ENCODE data around the gene EEPD1.

EEPD1 gene

DNA sequence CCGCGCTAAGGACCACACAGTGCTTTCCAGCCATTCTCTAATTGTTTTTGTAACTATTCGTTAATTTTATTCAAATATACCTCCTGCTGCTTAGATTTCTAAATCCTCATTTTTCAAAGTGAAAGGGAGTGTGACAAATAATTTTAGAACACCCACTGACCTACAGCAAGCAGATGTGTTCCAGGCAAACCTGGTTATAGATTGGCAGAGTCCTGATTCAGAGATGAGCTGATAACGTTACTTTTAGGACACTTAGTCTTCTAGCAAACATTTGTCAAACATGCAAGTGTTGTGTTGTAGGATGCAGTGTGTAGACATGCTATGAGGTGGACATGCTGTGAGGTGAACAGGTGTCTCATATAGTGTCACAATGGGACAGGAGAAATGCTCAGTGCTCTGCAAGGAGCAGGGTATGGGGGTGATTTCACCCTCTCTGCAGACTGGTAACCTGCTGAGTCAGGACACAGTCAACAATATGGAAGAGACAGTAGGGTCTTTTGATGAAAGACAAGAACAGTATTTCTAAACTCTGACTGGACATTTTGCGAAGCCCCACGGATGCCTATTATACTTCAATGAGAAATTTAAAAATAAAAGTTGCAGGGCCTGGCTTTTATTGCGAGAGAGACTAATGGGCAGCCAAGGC is 144.4 kb downstream of the EEPD1 start:
- DNase-seq (ENCODE audit: low spot score) = no peak
- TF ChIP-seq, protein P1, sequence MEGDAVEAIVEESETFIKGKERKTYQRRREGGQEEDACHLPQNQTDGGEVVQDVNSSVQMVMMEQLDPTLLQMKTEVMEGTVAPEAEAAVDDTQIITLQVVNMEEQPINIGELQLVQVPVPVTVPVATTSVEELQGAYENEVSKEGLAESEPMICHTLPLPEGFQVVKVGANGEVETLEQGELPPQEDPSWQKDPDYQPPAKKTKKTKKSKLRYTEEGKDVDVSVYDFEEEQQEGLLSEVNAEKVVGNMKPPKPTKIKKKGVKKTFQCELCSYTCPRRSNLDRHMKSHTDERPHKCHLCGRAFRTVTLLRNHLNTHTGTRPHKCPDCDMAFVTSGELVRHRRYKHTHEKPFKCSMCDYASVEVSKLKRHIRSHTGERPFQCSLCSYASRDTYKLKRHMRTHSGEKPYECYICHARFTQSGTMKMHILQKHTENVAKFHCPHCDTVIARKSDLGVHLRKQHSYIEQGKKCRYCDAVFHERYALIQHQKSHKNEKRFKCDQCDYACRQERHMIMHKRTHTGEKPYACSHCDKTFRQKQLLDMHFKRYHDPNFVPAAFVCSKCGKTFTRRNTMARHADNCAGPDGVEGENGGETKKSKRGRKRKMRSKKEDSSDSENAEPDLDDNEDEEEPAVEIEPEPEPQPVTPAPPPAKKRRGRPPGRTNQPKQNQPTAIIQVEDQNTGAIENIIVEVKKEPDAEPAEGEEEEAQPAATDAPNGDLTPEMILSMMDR (IDR thresholded peaks at IDR 0.05; ENCODE audit: extremely low read depth, missing control alignments) = no peak

DNA sequence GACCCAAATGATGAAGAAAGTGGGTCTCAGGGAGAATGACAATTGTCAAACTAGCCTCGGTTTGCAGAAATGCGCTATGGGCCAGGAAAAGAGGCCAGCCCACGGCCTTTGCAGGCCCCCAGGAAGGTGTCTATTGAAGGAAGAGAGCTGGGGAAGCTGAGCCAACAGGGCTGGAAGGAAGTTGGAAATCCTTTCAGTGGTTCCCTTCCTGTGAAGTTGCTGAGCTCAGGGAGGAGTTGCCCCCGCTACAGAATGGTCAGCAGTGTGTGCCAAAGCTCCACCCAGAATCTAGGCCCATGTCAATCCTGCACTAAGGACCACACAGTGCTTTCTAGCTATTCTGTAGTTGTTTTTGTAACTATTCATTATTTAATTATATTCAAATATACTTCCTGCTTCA is 145.1 kb downstream of the EEPD1 start:
- no peak for DNase-seq (ENCODE audit: low spot score)
- TF ChIP-seq, protein P1 (IDR thresholded peaks at IDR 0.05; ENCODE audit: extremely low read depth, missing control alignments) = no peak

DNA sequence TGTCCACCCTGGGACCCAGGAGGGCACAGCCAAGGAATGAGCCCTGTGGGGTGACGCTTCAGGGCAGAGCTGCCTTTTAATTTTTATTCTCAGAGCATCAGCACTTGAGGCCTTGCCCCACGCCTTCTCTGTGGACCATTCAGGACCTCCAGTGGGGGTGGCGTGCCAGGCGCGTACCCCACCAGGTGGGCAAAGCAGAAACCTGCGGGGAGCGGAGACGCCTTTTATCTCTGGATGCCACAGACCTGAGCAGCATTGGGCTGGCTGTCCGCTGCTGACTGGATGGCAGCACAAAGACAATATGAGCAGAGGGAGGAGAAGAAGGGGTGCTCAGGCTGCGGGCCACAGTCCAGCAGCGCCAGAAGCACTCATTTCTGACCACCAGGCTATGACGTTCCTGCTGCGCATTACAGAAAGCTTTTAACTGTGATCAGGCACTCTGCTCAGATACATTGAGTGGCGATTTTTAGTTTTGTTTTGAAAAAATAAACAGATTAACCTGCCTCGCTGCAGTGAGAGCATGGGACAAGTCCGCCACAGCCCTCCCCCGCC is 146.2 kb downstream of the EEPD1 start:
- TF ChIP-seq, protein P1 (IDR thresholded peaks at IDR 0.05; ENCODE audit: extremely low read depth, missing control alignments) = no peak
- no peak for DNase-seq (ENCODE audit: low spot score)

DNA sequence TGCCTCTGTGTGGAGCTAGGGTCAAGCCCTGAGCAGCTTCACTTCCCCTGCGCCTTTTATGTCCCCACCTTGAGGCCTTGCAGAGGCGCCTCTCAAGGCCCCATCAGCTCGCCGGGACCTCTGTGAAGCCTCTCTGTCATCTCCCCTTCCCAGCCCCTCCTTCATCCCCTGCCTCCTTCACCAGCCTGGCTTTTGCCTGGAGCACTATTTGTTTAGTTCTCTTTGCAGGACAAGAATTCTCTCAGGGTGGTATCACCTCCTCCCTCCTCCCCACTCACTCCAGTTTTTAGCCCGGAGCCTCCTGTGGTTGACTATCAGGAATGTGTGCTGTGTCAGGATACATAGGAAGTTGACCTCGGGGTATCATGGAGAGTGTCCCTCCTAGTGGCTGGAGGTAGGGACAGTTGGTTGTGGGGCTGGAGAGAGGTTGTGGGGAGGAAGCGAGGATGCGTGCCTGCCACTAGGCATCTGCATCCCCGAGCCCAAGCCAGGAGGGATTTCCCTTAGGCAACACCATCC is 146.8 kb downstream of the EEPD1 start:
- DNase-seq (ENCODE audit: low spot score) = no peak
- TF ChIP-seq, protein P1 (IDR thresholded peaks at IDR 0.05; ENCODE audit: extremely low read depth, missing control alignments) = no peak

DNA sequence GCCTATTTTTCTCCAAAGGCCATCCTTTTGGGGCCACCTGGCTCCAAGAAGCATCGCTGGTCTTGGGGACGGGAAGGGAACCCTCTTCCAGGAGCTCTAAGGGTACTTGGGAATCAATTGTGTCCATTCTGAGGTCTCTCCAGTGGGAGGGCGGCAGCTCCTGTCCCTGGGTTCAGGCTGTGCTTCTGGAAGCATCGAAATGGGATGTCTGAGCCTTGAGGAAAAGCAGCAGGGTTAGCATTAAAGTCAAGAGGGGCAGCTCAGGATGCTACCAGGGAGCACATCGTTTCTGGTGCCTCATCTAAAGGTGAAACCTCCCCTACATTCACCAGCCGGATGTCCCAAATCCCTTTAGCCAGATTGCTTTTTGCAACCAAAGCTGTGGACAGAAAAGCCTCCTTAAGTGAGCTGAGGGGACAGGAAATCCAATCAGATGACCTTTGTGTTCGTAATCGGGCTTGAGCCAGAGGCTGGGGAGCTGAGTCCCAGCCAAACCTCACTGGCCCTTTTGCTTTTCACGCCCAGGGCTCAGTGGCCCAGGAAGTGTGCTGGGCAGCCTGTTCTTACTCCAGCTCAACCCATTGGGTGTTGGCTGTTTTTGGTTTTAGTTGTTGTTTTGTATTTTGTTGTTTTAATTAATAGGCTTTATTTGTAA is 147.8 kb downstream of the EEPD1 start:
- TF ChIP-seq, protein P1 (IDR thresholded peaks at IDR 0.05; ENCODE audit: extremely low read depth, missing control alignments) = no peak
- no peak for DNase-seq (ENCODE audit: low spot score)

DNA sequence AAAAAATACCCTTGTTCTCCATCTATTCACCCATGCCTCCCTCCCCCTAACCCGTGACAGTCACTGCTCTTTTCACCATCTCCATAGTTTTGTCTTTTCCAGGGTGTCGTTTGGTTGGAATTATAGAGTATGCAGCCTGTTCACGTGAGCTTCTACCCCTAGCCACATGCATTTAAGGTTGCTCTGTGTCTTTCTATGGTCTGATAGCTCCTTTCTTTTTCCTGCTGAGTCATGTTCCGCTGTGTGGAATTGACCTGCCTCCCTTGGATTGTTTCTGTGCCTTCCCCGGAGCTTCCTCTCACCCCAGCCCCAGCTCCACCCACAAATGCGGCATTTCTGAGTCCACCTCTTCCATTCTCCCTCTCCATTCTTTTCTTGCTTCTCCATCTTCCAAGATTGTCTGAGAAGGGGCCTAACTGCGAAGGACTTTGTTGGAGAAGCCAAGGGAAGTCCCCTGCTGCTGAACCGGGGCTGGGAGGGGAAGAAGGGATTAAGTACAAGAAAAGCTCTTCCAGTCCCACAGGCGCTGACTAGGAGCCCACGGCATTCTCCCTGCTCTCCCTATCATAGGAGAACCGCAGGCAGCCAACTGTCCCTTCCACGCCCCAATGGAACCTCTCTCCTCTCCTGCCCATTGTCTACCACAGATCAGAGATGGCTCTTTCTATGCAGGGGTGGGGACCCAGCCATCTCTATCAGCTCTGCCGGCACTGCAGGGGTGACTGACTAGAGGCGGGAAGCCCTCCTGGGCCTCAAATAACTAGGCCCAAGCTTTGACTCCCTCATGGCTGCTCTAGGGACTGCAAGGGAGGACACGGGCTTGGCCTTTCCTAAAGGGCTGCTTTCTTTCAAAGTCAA is 149.1 kb downstream of the EEPD1 start:
- TF ChIP-seq, protein P1 (IDR thresholded peaks at IDR 0.05; ENCODE audit: extremely low read depth, missing control alignments) = no peak
- DNase-seq (ENCODE audit: low spot score) = no peak
